Vagina (tissue), 2 donors: ENCODE measurements around the gene NUCKS1.

ENCODE experiments used
- CTCF ChIP-seq, 3 experiments: fragments of 450-650 bp in 2 of 3; fragments of 200-600 bp in 1 of 3; sonication (generic) in 1 of 3; IDR thresholded peaks; one replicate each; pipeline ENCODE4 v1.5.1; 2017 to 2019; ENCODE audit warnings: antibody characterized with exemption in 3 of 3, mild to moderate bottlenecking in 2 of 3, moderate library complexity in 2 of 3
- POLR2A ChIP-seq, 2 donors: fragments of 450-650 bp; IDR thresholded peaks; one replicate each; pipeline ENCODE4 v1.6.1; 2017; ENCODE audit warnings: antibody characterized with exemption in 2 of 2, mild to moderate bottlenecking in 2 of 2, moderate library complexity in 2 of 2

- no peak for TF ChIP-seq CTCF (IDR thresholded peaks at IDR 0.05)
- no peak for TF ChIP-seq POLR2A (IDR thresholded peaks at IDR 0.05)
These were observed 14.0 kb upstream of the NUCKS1 start for GRCh38 chr1:205763980-205764379.
